GM12878 (cell line): ENCODE measurements around the gene TFB1M. TPM values are rescaled to one million over a fixed set of nuclear protein-coding genes. Genes with fewer than 3 reads are reported as not detected.

Experiments
- ATAC-seq: fragments of 200-7000 bp; cut with Tn5 transposase; 3 replicates; pipeline ENCODE4 v1.9.1; 2020; ENCODE audit warnings: mild to moderate bottlenecking, moderate library complexity
- BruUV-seq: library from RNA; stranded (reverse); fragments of 400-500 nt; replicated peaks from 2 replicates; lab custom pipeline; 2021; lab: Mats Ljungman, UMichigan
- CTCF ChIA-PET: fragments of 300-600 bp; sonication (Branson Sonifier 250); formaldehyde crosslinking; extraction: SDS; loops from one replicate; lab custom pipeline; 2021; ENCODE audit warnings: inconsistent platforms; lab: Yijun Ruan, JAX
- POLR2A ChIA-PET: fragments of 350-600 bp; formaldehyde crosslinking; extraction: SDS; loops from one replicate; lab custom pipeline; 2021; ENCODE audit warnings: inconsistent platforms; lab: Charles Lee
- RAD21 ChIA-PET: fragments of 300-600 bp; sonication (Branson Sonifier 250); formaldehyde crosslinking; loops from one replicate; lab custom pipeline; 2023; ENCODE audit warnings: antibody characterized with exemption; ENCODE audit not compliant: unreplicated experiment; lab: Charles Lee
- SMC1A ChIA-PET: fragments of 300-600 bp; sonication (Branson Sonifier 250); formaldehyde crosslinking; loops from one replicate; lab custom pipeline; 2023; ENCODE audit not compliant: unreplicated experiment, uncharacterized antibody; lab: Charles Lee
- DNase-seq: peaks from one replicate; pipeline ENCODE4 v3.0.0-alpha.2; 2011; ENCODE audit warnings: low read depth, low spot score
- FAIRE-seq: peaks from 3 replicates; lab custom pipeline; 2011; peaks lifted over from hg19 to GRCh38; lab: Jason Lieb, UNC
- H2AFZ ChIP-seq: 2 replicates; pipeline ENCODE4 v1.6.0; 2011; ENCODE audit warnings: low read depth, low read length, control low read depth; ENCODE audit not compliant: control insufficient read depth
- H3K27ac ChIP-seq: 2 replicates; pipeline ENCODE4 v1.5.1; 2011; ENCODE audit warnings: control low read depth; ENCODE audit not compliant: control insufficient read depth, insufficient read depth
- H3K27me3 ChIP-seq, 2 experiments: replicated peaks in 1 of 2; 2 replicates each; pipeline versions ENCODE4 v1.6.0 to v1.6.1; 2011; ENCODE audit warnings: low read length in 1 of 2; ENCODE audit not compliant: control insufficient read depth in 2 of 2, insufficient read depth in 2 of 2
- H3K36me3 ChIP-seq, 2 experiments: 2 replicates each; pipeline ENCODE4 v1.5.1; 2011; ENCODE audit warnings: low read length in 1 of 2; ENCODE audit not compliant: control insufficient read depth in 2 of 2, insufficient read depth in 2 of 2
- H3K4me1 ChIP-seq: 2 replicates; pipeline ENCODE4 v1.6.1; 2011; ENCODE audit warnings: mild to moderate bottlenecking, low read length, moderate library complexity, mixed read lengths; ENCODE audit not compliant: control insufficient read depth, insufficient read depth
- H3K4me2 ChIP-seq: 2 replicates; pipeline ENCODE4 v1.6.0; 2011; ENCODE audit warnings: control low read depth; ENCODE audit not compliant: control insufficient read depth, insufficient read depth
- H3K4me3 ChIP-seq: fragments of 200-600 bp; sonication (generic); 2 replicates; pipeline ENCODE4 v1.5.1; 2016
- H3K79me2 ChIP-seq: 2 replicates; pipeline ENCODE4 v1.6.0; 2011; ENCODE audit warnings: low read length; ENCODE audit not compliant: control insufficient read depth, insufficient read depth
- H3K9ac ChIP-seq: 2 replicates; pipeline ENCODE4 v1.8.0; 2011; ENCODE audit warnings: low read length, control low read depth, mixed read lengths; ENCODE audit not compliant: control insufficient read depth, insufficient read depth
- H3K9me3 ChIP-seq: replicated peaks from 3 replicates; pipeline ENCODE4 v1.5.1; 2011; ENCODE audit warnings: mild to moderate bottlenecking, low read length; ENCODE audit not compliant: control insufficient read depth, insufficient read depth
- H4K20me1 ChIP-seq: 2 replicates; pipeline ENCODE4 v1.6.0; 2011; ENCODE audit not compliant: control insufficient read depth, insufficient read depth
- POU2F2 ChIP-seq: IDR thresholded peaks from 3 replicates; pipeline ENCODE4 v1.6.1; 2011; ENCODE audit warnings: low read depth, mild to moderate bottlenecking, low read length, borderline replicate concordance
- WGBS: methylation state at CpG from one replicate; pipeline ENCODE4 v1.1.6; 2016; ENCODE audit warnings: low lambda C conversion rate; ENCODE audit not compliant: insufficient replicate concordance, insufficient coverage; ENCODE audit errors: missing lambda C conversion rate; 5-methylcytosine and 5-hydroxymethylcytosine counted together
- in situ Hi-C: fragments of 300-500 bp; cut with MboI; formaldehyde crosslinking; loops from 9 replicates; pipeline ENCODE4 v1.14.3; 2018; ENCODE audit warnings: mixed read lengths
- intact Hi-C: fragments of 100-400 bp; cut with micrococcal nuclease; formaldehyde crosslinking; loops from one replicate; pipeline ENCODE4 v1.14.2; 2022; ENCODE audit not compliant: unreplicated experiment
- polyA plus RNA-seq, 11 experiments: library from polyadenylated mRNA; depleted of rRNA in 4 of 11; unstranded in 6 of 11; stranded (reverse) in 5 of 11; fragments of >200 nt; fragmentation: Nextera tagmentation in 4 of 11; fragmentation: Illumina TruSeq in 1 of 11; extraction: Ambion mirVana in 4 of 11; extraction: Trizol in 1 of 11; gene quantifications; 1 replicate in 1 of 11; 2 replicates in 10 of 11; pipeline versions ENCODE4 v1.2.1 to v1.2.3, GENCODE V29; 2011 to 2016; ENCODE audit warnings: inconsistent platforms in 2 of 11, missing spikeins in 2 of 11, low read depth in 1 of 11
- total RNA-seq, 4 experiments: library from RNA; depleted of rRNA in 3 of 4; stranded (reverse); fragments of >200 nt in 3 of 4; fragmentation: Illumina TruSeq in 1 of 4; extraction: Trizol in 1 of 4; gene quantifications; 2 replicates each; pipeline versions ENCODE4 v1.2.1 to v1.2.3, GENCODE V29; 2013 to 2021
- TF ChIP-seq, protein P1 (sequence below), 3 experiments: IDR thresholded peaks in 2 of 3; conservative IDR thresholded peaks in 1 of 3; 2 replicates each; pipeline ENCODE4 v1.5.1; 2011; ENCODE audit warnings: low read depth in 3 of 3, low read length in 3 of 3, mild to moderate bottlenecking in 3 of 3, control low read depth in 2 of 3, moderate library complexity in 2 of 3, inconsistent platforms in 1 of 3, mixed read lengths in 1 of 3; ENCODE audit not compliant: control insufficient read depth in 2 of 3, insufficient read depth in 1 of 3; ENCODE audit errors: extremely low read depth in 1 of 3

Gene TFB1M
- total and polyA plus RNA-seq, 10 of the 15 experiments (the other 5 are each of a cell fraction or from before 2014, with no cell fraction given) = 29.9 to 117 (median 41.3) TPM

DNA sequence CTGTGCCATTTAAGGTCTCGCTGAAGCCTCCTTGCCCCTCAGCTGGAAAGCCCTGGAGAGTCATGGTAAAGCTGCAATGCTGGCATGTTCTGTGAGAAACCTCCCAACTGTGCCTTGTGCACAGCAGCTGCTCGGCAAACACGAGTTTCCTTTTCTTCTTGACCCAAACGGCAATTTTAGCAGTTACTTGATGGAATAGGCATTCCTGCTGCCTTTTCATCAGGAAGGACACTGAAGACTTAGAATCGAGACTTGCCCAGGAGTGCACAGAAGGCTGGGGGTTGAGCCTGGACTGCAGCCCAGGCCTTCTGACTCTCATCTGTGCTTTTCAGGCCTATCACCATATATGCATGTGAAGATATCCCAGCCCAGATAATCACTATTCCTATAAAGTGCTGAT lies 79.2 kb downstream of the TFB1M start:
- no TSS peak for BruUV-seq
- POLR2A ChIA-PET = no interaction called here

More for the DNA sequence above, 79.2 kb downstream of the TFB1M start:
- Histone ChIP-seq H3K36me3 (no peaks in the 10 kb centered on the region; a peak in 1 of 4 replicates), H3K4me1 (peaks cover 4% of the 10 kb centered on the region), H4K20me1 (no peaks in the 10 kb centered on the region), H3K4me3 (no peak overlapping the region), H3K79me2 (no peaks in the 10 kb centered on the region), H3K4me2 (no peak overlapping the region), H3K27ac (no peak overlapping the region), H3K27me3 (no peaks in the 10 kb centered on the region), H2AFZ (no peak overlapping the region), H3K9ac (no peak overlapping the region), H3K9me3 (no peaks in the 10 kb centered on the region; the same call in 2 of the 3 replicates)
- ATAC-seq (no peak), FAIRE-seq (no peak), DNase-seq (no peak)
- WGBS = 79% methylated on average over 5 of the region's 5 CpGs
- CTCF ChIA-PET = interaction anchor here (1.1 to 4.7 kb wide), 3 partner anchors 12 to 307 kb away, joined by 4 to 20 read pairs (median 5); no protein-coding TSS in a partner anchor
- TF ChIP-seq, protein P1, sequence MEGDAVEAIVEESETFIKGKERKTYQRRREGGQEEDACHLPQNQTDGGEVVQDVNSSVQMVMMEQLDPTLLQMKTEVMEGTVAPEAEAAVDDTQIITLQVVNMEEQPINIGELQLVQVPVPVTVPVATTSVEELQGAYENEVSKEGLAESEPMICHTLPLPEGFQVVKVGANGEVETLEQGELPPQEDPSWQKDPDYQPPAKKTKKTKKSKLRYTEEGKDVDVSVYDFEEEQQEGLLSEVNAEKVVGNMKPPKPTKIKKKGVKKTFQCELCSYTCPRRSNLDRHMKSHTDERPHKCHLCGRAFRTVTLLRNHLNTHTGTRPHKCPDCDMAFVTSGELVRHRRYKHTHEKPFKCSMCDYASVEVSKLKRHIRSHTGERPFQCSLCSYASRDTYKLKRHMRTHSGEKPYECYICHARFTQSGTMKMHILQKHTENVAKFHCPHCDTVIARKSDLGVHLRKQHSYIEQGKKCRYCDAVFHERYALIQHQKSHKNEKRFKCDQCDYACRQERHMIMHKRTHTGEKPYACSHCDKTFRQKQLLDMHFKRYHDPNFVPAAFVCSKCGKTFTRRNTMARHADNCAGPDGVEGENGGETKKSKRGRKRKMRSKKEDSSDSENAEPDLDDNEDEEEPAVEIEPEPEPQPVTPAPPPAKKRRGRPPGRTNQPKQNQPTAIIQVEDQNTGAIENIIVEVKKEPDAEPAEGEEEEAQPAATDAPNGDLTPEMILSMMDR (IDR thresholded peaks at IDR 0.05 in 2 of 3, conservative IDR thresholded peaks at IDR 0.05 in 1 of 3; ENCODE audit: control insufficient read depth in 2 of 3, extremely low read depth in 1 of 3, insufficient read depth in 1 of 3, low read depth in 3 of 3, low read length in 3 of 3) = no peak
- no peak for TF ChIP-seq POU2F2
- intact Hi-C loops = no loop called here
- RAD21 ChIA-PET = interaction anchor here (0.8 to 1.1 kb wide), 3 partner anchors 11 to 58 kb away, joined by 3 to 4 read pairs (median 3); no protein-coding TSS in a partner anchor
- SMC1A ChIA-PET = interaction anchor here (0.8 to 3.0 kb wide), 5 partner anchors 10 to 560 kb away, joined by 3 to 14 read pairs (median 4); no protein-coding TSS in a partner anchor
- in situ Hi-C loops = no loop called here
